ENCODE results near the gene BRAT1.

The BRAT1 gene

DNA sequence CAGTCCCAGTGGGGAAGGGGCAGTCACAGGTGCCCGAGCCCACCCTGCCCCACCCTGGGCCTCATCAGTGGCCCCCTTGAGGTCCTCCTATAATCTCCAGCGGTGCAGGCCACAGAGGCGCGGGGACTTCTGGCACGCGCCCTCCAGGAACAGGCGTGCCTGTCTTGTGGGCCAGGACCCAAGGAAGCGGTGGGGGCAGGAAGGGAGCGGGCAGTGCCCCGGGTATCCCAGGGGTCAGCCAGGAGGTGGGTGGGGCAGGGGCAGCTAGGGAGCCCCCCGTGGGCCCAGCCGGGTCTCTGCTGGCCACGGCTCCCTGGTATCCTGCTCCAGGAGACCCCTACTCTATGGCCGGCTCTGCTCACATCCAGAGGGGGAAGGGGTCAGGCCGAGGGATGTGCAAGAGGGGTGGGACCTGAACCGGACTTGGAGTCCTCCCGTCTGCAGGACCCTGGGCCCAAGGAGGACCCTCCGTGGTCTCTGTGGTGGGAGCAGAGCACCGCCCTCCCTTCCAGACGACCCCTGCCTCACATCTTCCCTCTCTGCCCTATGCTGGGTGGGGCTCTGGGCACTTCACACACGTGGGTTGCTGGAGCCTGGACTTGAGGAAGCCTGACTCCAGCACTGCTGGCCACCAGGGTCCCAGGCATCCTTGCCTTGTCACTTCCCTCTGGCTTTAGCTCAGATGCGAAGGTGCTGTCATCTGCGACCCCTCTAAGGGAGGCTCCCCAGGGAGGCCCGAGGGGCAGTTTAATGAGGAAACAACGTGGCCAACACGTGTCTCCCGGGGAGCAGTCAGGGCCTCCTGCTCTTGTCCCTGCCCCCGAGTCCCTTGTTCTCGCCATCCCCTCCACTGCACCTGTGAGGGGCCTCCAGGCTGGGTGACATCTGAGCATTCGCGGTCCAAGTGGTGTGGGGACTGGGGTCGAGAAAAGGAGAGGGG lies 60.9 kb downstream of the BRAT1 start:
- no peak for DNase-seq

DNA sequence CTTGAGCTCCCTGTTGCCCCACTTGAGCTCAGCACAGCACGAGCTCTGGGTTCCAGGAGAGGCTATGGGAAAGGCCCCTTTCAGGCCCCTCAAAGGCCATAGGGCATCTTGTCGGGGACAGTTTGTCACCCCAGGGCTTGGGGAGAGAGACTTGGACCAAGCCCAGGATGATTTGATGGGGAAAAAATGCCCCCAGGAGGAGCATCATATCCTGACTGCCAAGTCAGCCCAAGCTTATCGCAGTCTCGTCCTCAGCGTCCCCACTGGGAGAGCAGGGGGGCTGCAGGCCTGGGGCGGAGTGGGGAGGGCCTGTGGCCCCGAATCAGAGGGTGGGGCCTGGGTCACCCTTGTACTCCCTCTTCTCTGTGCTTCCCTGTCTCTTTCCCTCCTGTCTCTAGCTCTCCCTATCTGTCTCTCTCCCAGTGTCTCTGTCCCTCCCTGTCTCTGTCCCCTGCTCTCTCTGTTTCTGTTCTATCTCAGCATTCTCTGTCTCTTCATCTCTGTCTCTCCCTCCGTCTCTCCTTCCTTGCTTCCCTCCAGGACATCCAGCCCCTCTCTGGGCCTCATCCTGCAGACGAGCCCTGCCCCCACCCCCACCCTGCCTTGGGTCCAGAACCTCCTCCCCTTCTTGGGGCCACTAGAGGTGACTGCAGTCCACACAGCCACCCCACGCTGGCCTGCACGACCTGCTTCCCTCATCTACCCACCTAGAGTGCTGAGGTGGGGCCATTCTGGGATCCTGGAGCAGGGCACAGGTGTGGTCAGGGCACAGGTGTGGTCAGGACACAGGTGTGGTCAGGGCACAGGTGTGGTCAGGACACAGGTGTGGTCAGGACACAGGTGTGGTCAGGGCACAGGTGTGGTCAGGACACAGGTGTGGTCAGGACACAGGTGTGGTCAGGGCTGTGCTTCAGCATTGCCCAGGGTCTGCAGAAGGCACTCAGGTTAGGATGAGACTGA lies 61.8 kb downstream of the BRAT1 start:
- DNase-seq = no peak

DNA sequence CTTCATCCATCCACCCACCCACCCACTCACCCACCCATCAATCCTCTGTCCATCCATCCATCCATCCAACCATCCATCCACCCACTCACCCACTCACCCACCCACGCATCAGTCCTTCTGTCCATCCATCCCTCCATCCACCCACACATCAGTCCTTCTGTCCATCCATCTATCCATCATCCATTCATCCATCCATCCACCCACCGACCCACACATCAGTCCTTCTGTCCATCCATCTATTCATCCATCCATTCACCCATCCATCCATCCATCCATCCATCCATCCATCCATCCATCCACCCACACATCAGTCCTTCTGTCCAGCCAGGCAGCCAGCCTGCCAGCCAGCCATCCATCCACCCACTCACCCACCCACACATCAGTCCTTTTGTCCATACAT lies 63.3 kb downstream of the BRAT1 start:
- no peak for DNase-seq

DNA sequence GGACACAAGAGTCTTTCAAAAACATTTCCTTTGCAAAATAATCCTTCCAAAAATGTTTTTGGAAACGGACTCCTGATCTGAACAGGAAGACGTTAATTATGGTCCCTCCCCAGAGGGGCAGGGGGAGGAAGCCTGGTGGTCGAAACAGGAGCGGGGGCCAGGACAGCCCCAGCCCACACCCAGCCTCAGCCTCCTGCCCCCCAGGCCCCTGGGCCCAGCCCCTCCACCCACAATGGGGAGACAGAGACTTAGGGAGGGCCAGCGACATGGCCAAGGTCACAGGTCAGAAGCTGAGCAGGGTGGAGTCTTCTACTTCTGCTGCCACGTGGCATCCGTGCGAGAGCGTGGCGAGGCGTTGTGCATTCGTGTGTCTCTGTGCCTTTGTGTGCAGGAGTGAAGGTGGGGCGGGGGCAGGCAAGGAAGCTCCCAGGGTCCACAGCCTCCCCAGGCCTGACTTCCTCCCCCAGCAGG lies 65.1 kb downstream of the BRAT1 start:
- no peak for DNase-seq

DNA sequence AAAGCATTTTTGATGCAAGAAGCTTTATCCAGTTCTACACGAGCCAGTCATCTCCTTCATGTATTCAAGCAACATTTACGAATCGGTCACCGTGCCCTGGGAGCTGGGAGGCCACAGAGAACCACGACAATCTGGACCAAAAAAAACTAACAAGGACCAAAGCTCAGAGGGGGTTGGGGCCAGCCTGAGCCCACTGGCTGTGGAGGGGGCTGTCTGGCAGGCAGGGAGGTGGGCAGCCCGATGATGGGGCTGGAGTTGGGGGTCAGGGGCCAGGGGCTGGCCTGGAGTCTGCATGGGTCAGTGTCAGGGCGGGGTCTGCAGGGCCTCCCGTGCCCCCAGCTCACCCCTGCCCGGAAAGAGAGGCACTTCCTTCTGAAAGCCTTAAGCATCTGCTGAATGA lies 66.6 kb downstream of the BRAT1 start:
- DNase-seq = no peak

DNA sequence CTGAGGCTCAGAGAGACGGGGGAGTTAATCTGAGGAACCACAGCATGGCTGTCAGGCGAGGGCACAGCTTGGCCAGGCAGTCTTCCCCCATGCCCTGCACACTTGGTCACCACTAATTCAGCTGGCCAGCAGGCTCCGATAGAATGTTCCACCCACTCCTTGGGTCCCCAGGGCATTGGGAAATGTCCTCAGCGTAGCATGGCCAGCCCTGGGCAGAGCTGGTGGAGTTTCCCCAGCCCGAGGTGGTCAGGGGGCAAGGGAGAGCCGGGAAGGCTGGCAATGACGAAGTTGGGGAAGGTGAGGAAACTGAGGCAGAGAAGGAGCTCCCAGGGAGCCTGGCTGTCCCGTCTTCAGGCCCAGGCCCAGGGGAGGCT lies 67.1 kb downstream of the BRAT1 start:
- DNase-seq = no peak

Data from hematopoietic multipotent progenitor cell treated with erythropoietin and hydrocortisone succinate and interleukin-3 and kit ligand, for 8 days (in vitro differentiated cells).